ENCODE results near the gene CD52. TPM values are rescaled to one million over a fixed set of nuclear protein-coding genes. Genes with fewer than 3 reads are reported as not detected.

Gene CD52
- polyA plus RNA-seq, 1 experiment: not detected

DNA sequence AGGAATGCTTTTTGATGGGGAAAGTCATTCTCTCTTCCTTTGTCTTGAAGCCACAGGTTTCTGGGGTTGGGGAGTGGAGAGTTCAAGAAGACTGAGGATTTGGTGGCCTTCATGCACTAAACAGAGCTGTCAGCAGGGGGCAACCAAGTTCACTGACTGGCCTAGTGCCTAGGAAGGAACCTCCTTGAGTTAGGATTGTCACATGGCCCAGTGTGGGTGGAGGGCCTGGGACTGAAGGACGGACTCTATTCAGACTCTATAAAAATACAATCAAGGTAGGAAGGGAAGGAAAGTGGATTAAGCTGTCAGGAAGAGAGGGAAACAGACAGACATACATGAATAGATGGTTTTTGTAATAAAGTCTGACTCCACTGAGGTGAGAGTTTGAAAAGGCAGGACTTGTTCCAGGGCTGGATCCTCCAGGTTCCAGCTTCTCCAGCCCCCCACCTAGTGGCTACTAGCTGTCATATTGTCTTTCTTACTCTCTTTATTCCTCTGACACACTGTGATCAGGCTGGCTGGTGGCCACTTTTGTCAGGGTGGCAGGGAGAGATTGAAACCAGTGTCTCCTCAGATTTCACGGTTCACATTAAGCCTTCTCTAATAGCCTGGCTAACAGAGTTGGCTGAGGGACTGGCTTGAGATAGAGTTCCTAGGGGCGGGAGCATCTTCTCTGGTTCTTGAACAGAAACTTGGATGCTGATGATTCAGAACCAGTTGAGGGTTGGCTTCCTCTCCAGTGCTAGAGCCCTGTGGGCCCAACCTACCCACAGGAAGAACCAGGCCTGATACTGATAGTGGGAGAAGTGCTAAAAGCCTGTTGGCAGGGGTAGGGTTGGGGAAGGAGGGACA, 42.0 kb upstream of the CD52 start:
- Histone ChIP-seq H3K9me3 (ENCODE audit: control insufficient read depth, insufficient read depth, low read length) (no peaks in the 10 kb centered on the region; the same call in 1 of the 2 replicates), H3K27me3 (ENCODE audit: control insufficient read depth, insufficient read depth, low read length) (no peaks in the 10 kb centered on the region), H3K4me3 (ENCODE audit: low read depth, low read length) (no peak overlapping the region), H3K27ac (ENCODE audit: low read depth, low read length) (peak overlapping the region; percentile 61)
- ChIA-PET POLR2A (interaction anchor here (1.1 to 1.5 kb wide), 2 partner anchors 23 to 46 kb away, joined by 3 to 5 read pairs; no protein-coding TSS in a partner anchor), CTCF (interaction anchor here (0.6 to 5.7 kb wide), 33 partner anchors 10 to 173 kb away, joined by 3 to 62 read pairs (median 4); partner anchors contain the start of genes CEP85, DHDDS and UBXN11)
- peak; percentile 78 for TF ChIP-seq CTCF (IDR thresholded peaks at IDR 0.05; ENCODE audit: low read depth, low read length)
- peak; percentile 77 for DNase-seq (ENCODE audit: low read depth, low spot score)

GRCh38 chr1:26276432-26276838, 41.3 kb upstream of the CD52 start:
- CTCF ChIA-PET: interaction anchor here (0.7 to 5.7 kb wide), 20 partner anchors 9 to 140 kb away, joined by 3 to 62 read pairs (median 6); partner anchors contain the start of genes CEP85 and ZNF593
- no peaks in the 10 kb centered on the region; the same call in 1 of the 2 replicates for H3K9me3 ChIP-seq (ENCODE audit: control insufficient read depth, insufficient read depth, low read length)
- POLR2A ChIA-PET: interaction anchor here (1.1 to 1.5 kb wide), 2 partner anchors 22 to 45 kb away, joined by 3 to 5 read pairs; no protein-coding TSS in a partner anchor
- peak overlapping the region; percentile 61 for H3K27ac ChIP-seq (ENCODE audit: low read depth, low read length)
- DNase-seq (ENCODE audit: low read depth, low spot score): no peak
- H3K4me3 ChIP-seq (ENCODE audit: low read depth, low read length): no peak overlapping the region
- no peaks in the 10 kb centered on the region for H3K27me3 ChIP-seq (ENCODE audit: control insufficient read depth, insufficient read depth, low read length)
- TF ChIP-seq CTCF (IDR thresholded peaks at IDR 0.05; ENCODE audit: low read depth, low read length): no peak

DNA sequence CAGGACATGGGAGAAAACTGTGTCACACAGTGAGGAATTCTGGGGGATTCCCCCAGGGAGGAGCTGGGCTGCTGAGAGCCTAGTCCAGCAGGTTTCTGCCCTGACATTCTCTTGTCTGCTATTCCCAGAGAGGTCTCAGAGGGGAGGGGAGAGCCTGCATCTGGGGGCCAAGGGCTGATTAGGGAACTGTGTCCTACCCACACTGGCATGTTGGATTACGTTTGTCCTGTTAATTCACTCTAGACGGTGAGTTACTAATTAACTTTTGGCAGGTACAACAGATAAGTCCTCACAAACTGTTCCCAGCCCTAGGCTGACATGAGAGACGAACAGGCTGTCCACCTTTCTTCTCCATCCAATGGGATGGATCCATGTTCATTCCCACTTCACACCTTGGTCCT, 40.5 kb upstream of the CD52 start:
- H3K4me3 ChIP-seq (ENCODE audit: low read depth, low read length): no peak overlapping the region
- no peak for TF ChIP-seq CTCF (IDR thresholded peaks at IDR 0.05; ENCODE audit: low read depth, low read length)
- no peaks in the 10 kb centered on the region; the same call in 1 of the 2 replicates for H3K9me3 ChIP-seq (ENCODE audit: control insufficient read depth, insufficient read depth, low read length)
- ChIA-PET POLR2A (no interaction called here), CTCF (interaction anchor here (0.6 to 5.7 kb wide), 6 partner anchors 9 to 139 kb away, joined by 3 to 62 read pairs (median 5); partner anchors contain the start of gene ZNF593)
- DNase-seq (ENCODE audit: low read depth, low spot score): no peak
- no peaks in the 10 kb centered on the region for H3K27me3 ChIP-seq (ENCODE audit: control insufficient read depth, insufficient read depth, low read length)
- H3K27ac ChIP-seq (ENCODE audit: low read depth, low read length): peak overlapping the region; percentile 39

- ChIA-PET POLR2A (no interaction called here), CTCF (interaction anchor here (0.6 to 5.7 kb wide), 6 partner anchors 8 to 139 kb away, joined by 3 to 62 read pairs (median 4); partner anchors contain the start of gene ZNF593)
- H3K27ac ChIP-seq (ENCODE audit: low read depth, low read length): peak overlapping the region; percentile 77
- no peaks in the 10 kb centered on the region for H3K27me3 ChIP-seq (ENCODE audit: control insufficient read depth, insufficient read depth, low read length)
- no peak overlapping the region for H3K4me3 ChIP-seq (ENCODE audit: low read depth, low read length)
- no peak for DNase-seq (ENCODE audit: low read depth, low spot score)
- TF ChIP-seq CTCF (IDR thresholded peaks at IDR 0.05; ENCODE audit: low read depth, low read length): no peak
- H3K9me3 ChIP-seq (ENCODE audit: control insufficient read depth, insufficient read depth, low read length): no peaks in the 10 kb centered on the region; the same call in 1 of the 2 replicates
Measured at GRCh38 chr1:26277719-26278118, 40.0 kb upstream of the CD52 start.

All from AG04450 (cell line).